Right ventricle myocardium superior (tissue), 1 donor: Measurements from ENCODE around the gene TDP2. TPM values are rescaled to one million over a fixed set of nuclear protein-coding genes. Genes with fewer than 3 reads are reported as not detected.
A peak's percentile ranks its signal among the peaks of the same experiment; 100 is the strongest.
"Not testable (repeated sequence)": the region's sequence is repeated elsewhere in the genome, so short reads cannot be mapped to it uniquely, and the experiment has no call there.

ENCODE experiments used
- ATAC-seq: fragments of 200-7000 bp; cut with Tn5 transposase; one replicate; pipeline ENCODE4 v1.9.1; 2020; ENCODE audit warnings: mild to moderate bottlenecking; ENCODE audit not compliant: poor library complexity
- DNase-seq: peaks from one replicate; pipeline ENCODE4 v3.0.0-alpha.2; 2020
- intact Hi-C: fragments of 100-400 bp; cut with DNase I; formaldehyde crosslinking; loops from one replicate; pipeline ENCODE4 v1.11.2; 2022
- long read RNA-seq: library from polyadenylated mRNA; unstranded; transcript quantifications from one replicate; pipeline ENCODE4 v2.0.0, GENCODE V29; 2021
- total RNA-seq: library from RNA; stranded (reverse); fragmentation: NEBNext Ultra II Directional; extraction: Animal tissue kit (Norgen Biotek cat#: 25700); gene quantifications from one replicate; pipeline ENCODE4 v1.2.1, GENCODE V29; 2021
- donor health status: DM: no; HTN: yes; CAD: no; lungs with severe emphysema.

The TDP2 gene, protein sequence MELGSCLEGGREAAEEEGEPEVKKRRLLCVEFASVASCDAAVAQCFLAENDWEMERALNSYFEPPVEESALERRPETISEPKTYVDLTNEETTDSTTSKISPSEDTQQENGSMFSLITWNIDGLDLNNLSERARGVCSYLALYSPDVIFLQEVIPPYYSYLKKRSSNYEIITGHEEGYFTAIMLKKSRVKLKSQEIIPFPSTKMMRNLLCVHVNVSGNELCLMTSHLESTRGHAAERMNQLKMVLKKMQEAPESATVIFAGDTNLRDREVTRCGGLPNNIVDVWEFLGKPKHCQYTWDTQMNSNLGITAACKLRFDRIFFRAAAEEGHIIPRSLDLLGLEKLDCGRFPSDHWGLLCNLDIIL
- total RNA-seq = 20.3 TPM
- long read RNA-seq, transcript TDP2-202 (7 exons, 2,071 nt) = major isoform, 14 of 14 reads
- long read RNA-seq, partial matches to known transcripts = 0 of 14 reads
- long read RNA-seq, other reads (novel, unspliced or antisense) = 0 of 14 reads

DNA sequence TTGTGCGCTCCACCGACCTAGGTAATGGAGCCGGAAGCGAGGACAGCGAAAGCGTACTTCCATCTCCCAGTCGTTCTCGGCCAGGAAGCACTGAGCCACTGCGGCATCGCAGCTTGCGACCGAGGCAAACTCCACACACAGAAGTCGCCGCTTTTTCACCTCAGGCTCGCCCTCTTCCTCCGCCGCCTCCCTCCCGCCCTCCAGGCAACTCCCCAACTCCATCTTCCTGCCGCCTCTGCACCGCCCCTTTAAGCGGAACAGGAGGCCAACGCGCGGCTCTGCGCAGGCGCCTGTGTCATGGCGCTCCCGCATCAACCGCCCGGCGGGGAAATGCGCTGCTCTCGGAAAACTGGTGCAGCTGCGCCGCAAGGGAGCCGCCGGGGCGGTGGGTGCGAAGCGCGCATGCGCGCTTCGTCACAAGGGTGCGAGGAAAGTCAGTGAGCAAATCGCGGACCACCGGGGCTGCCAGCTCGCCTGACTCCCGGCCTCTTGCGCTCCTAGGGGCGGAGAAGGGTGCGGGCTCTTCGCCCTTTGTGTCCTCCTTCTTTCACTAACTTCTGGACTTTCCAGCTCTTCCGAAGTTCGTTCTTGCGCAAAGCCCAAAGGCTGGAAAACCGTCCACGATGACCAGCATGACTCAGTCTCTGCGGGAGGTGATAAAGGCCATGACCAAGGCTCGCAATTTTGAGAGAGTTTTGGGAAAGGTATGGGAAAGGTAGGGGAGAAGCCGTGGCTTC, at the start of gene TDP2, which contains the start of gene ACOT13:
TSS of gene TDP2 (minus strand) at position 259 of the 737 bp plus-strand sequence. CDS start at position 222, 37 bp downstream.
TSS of gene ACOT13 (plus strand) at position 437 of the 737 bp plus-strand sequence. CDS start at position 624, 187 bp downstream.
- DNase-seq (peak; percentile 98), ATAC-seq (peak; percentile 100)
- intact Hi-C loops = no loop called here

DNA sequence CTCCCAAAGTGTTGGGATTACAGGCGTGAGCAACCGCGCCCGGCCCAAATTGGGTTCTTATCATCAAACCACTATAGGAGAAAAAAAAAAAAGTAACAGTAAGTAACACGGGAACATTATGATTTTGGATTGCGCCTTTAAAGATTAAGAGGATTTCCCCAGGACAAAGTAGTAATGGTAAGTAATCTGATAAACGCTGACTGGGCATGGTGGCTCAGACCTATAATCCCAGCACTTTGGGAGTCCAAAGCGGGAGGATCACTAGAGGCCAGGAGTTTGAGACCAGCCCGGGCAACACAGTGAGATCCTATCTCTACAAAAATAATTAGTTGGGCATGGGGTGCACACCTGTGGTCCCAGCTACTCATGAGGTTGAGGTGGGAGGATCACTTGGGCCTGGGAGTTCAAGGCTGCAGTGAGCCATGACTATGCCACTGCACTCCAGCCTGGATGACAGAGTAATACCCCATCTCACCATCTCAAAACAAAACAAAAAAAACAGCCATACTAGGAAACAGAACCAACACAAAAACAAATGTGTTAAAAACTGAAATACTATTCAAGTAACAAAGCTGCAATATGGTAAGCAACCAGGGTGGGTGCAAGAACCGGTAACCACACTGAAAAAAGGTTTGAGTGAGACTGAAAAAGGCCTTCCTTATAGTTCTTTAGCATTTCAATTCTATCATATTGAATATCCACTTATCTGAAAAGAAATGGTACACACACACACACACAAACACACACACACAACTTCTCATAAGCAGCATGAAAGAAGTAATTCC, 44.0 kb upstream of the TDP2 start:
- intact Hi-C loops = no loop called here
- no peak for ATAC-seq
- no peak for DNase-seq

DNA sequence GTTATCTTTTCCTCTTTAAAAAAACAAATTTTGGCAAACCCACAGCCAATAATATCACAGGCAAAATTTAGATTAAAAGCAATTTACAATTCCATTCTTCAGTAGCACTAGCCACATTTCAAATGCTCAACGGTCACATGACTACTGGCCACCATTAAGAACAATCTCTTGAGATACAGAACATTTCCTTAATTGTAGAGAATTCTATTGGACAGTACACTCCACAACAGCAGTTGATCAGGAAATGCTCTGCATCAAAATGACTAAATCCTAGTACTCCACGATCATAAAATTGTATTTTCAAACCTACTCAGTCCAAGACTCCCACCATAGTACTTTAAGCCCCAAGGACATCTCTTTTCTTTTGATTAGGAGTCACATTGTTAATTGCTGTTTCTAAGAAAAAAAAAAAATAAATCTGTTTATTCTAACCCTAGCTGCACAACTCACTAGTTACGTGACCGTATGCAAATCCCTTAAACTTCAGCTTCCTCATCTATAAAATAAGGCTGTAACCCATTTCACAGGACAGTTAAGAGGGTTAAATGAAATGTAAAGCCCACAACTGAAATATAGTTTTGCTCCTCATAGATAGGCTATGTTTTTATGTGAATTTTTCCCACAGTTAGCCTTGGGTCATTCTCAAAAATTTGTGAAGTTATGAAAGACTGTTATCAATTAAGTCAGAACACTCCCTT, 42.5 kb upstream of the TDP2 start:
- ATAC-seq (no peak), DNase-seq (no peak)
- intact Hi-C loops = loop anchor here (10.0 kb wide), 1 partner anchor 284 kb away; no protein-coding TSS in a partner anchor

DNA sequence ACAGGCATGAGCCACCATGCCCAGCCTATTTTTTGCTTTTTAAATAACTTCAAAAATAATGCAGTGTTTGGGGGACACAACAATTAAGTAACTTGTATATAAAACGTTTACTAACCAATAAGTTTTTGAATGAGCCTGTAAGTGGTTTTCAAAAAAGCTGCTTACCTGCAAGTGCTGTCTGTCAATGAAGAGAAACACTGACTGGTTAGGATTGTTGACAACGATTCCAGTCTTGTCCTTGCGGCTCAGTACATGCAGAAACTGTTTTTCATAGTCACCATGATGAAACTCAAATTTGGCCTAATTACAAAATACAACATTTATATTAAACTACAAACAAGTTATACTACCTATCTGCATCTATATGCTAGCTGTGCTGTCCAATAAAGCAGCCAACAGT, 41.9 kb upstream of the TDP2 start:
- DNase-seq (no peak), ATAC-seq (no peak)
- intact Hi-C loops = loop anchor here (10.0 kb wide), 1 partner anchor 284 kb away; no protein-coding TSS in a partner anchor

DNA sequence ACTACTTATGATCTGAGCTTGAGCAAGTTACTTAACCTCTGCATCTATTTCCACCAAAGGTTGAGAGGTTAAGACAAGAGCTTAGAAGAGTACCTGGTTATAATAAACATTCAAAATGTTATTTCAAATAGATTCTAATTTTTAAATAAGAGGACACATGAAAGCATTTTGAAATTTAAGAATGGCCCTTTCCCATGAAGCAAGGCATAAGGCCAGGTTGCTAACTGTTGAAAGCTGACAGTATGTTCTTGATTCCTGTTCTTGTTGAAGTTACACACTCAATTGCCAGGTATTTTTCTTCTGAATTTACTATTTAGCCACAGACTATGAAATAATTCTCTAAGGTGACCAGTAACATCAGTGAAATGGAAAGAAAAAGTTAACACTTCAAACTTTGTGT, 37.8 kb upstream of the TDP2 start:
- DNase-seq (no peak), ATAC-seq (no peak)
- intact Hi-C loops = loop anchor here (10.0 kb wide), 1 partner anchor 280 kb away; no protein-coding TSS in a partner anchor

DNA sequence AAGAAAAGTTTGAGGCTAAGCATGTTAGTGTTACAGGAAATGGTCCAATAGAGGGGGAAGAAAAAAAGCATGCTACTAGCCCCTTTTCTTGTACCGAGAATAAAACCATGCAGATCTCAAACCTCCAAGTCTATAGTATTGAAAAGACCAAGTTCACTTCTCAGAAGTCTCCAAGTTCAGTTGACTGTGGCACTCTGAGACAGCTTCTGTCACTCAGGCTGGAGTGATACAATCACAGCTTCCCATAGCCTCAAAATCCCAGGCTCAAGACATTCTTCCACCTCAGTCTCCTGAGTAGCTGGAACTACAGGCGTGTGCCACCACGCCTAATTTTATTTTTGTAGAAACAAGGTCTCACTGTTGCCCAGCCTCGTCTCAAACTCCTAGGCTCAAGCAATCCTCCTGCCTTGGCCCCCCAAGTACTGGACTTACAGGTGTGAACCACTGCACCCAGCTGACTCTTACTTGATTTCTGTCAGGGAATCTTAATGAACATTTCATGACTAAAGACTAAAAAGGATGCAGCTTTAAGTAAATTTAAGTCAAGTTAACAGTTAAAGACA, 36.1 kb upstream of the TDP2 start:
- intact Hi-C loops = loop anchor here (10.0 kb wide), 1 partner anchor 278 kb away; no protein-coding TSS in a partner anchor
- no peak for ATAC-seq
- DNase-seq = no peak

DNA sequence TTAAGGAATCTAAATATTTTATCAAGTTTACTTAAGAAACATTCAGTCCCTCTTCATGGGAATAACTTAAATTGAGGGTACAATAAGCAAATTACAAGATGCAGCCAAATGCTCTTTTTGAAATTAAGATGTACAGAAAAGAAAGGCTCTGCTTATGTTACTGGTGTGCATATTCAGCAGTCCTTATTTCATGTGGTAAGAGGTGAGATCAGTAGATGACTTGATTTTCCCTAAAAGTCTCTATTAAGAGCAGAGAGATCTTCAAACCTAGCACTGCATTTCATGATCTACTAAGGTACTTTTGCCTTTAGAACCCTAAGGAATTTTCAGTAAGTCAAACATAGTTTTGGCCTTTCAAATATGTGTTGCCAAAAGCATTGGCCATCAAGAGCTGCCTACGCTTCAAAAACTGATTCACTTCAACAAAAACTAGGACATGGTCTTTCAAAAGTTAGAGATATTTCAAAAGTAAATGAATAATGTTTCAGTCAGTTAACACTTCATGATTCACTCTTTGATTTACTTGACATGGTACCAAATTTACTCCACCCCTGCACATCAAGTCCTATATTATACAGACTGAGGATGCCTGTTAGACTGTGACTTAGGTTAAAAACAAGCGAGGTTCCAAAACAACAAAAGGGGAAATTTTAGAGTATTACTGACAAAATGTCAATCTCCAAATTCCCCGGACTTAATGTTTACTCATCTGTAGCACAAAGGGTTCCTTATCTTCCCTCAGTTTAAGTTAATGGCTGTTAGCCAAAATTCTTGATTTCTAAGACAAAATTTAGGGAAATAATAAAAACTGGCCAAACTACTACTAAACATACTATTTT, 33.0 kb upstream of the TDP2 start:
- no peak for ATAC-seq
- DNase-seq = no peak
- intact Hi-C loops = loop anchor here (10.0 kb wide), 1 partner anchor 275 kb away; no protein-coding TSS in a partner anchor

DNA sequence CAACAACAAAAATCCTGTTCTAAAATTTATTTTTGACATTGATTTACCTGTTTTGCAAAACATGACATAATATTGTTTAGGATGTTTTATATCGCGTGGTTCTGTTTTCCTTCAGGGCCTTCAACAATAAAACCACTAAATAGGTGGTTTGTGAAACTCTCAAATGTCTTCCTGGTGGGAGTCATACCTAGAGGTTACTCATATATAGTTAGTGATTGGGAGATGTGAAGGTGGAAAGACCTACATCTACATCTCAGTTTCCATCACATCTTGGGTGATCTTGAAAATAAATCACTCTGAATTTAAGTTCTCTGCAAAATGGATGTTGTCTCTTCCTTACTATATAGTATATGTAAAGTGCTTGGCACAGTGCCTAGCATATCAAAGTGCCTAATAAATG, 29.4 kb upstream of the TDP2 start:
- no peak for ATAC-seq
- no peak for DNase-seq
- intact Hi-C loops = no loop called here

DNA sequence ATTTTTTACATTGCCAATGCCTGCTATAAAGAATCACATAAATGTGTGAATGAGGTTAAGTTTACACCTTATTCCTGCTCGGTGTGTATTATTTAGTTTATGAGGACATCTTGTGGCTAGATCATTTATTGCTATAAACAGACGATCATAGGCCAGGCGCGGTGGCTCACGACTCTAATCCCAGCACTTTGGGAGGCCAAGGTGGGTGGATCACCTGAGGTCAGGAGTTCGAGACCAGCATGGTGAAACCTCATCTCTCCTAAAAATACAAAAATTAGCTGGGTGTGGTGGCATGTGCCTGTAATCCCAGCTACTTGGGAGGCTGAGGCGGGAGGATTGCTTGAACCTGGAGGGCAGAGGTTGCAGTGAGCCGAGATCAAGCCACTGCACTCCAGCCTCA, 28.9 kb upstream of the TDP2 start:
- intact Hi-C loops, DNase-seq: not testable (repeated sequence)
- ATAC-seq = peak; percentile 83

DNA sequence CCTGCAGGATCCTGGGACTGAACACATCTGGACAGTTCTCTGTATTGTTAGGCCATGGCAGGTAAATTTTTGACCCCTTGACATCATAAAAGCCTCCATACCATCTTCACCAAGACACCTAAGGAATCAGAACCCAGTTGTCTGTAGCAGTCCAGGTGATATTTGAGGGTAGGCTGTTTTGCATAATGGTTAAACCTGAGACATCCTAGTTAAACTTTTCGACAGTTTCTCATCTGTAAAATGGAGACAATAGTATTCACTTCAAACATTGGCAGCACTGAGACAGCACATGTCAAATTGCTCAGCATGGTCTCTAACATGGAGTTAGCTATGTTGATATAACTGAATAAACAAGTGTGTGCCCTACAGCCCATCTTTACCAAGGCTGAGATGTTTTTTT, 27.5 kb upstream of the TDP2 start:
- DNase-seq (no peak), ATAC-seq (no peak)
- intact Hi-C loops = no loop called here

DNA sequence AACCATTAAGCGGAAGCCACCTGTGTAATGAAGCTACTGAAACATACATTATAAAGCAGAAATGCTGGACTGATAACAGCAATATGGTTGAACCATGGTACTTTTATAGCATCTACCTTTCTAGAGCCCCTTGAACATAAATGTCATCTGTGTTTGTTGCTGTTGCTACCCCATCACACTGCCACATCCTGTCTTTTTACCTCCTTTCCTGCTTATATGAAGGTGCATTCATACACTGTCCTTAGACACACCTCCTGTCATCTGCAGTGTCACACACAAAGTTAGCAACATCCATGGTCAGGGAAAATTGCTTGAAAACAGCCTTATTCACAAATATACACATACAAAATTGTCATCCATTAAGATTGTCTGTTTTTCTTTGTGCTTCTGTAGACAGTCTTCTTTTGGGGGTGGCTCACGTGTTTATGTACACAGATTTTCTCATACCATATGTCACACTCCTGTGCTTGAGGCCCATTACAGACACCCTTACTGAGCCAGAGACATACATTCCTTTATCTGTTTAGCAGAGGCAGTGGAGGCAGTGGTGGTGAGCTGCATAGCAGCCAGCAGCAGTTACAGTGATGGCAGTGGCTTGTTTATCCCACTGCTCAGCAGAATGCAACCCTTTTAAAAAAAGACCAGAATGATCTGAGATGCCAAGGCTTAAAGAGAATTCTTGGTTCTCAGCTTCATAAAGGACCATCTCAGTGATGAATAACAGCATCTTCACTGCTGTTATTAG, 26.3 kb upstream of the TDP2 start:
- ATAC-seq (no peak), DNase-seq (no peak)
- intact Hi-C loops = loop anchor here (2.0 kb wide), 1 partner anchor 112 kb away; no protein-coding TSS in a partner anchor

DNA sequence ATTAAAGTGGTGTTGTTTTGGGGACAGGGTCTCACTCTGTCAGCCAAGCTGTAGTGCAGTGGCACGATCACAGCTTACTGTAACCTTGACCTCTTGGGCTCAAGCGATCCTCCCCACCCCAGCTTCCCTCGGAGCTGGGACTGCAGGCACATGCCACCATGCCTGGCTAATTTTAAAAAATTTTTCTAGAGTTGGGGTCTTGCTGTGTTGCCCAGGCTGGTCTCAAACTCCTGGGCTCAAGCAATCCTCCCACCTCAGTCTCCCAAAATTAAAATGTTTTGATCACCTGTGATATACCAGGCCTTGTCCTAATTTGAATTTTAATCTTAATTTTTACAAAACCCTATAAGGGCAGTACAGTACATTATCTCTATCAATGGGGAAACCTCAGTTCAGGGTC, 25.7 kb upstream of the TDP2 start:
- ATAC-seq (no peak), DNase-seq (no peak)
- intact Hi-C loops = loop anchor here (2.0 kb wide), 1 partner anchor 112 kb away; no protein-coding TSS in a partner anchor

DNA sequence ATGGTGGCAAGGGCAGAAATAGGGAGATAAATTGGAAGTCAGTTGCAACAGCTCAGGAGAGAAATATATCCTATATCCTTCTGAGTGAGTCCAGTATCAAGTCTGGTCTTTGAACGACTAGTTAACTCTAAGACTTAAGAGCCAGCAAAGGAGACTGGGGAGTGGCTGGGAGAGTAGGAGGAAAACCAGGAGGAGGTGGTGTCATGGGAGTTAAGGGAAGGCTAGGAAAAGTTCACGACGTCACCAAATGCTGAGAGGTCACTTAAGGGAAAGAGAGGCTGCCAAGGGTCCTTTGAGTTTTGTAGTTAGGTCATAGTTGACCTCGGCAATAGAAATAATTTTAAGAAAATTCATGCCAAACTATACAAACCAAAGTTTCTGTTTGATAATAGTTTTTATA, 25.3 kb upstream of the TDP2 start:
- intact Hi-C loops = loop anchor here (2.0 kb wide), 1 partner anchor 111 kb away; no protein-coding TSS in a partner anchor
- no peak for DNase-seq
- peak; percentile 68 for ATAC-seq

DNA sequence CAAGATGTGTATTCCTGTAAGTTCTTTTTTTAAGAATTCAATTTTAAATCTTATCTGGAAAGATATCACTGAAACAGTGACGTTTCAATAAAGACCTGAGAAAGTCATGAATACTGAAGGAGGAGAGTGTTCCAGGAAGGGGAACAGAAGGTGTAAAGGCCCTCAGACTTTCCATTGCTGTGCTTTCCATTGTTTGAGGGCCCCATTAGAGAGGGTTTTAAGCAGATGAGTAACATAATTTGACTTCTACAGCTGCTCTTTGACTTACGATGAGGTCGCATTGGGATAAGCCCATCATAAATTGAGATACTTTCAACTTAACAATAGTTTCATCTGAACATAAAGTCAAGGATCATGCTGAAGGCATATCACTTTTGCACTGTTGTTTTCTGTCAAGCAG, 24.9 kb upstream of the TDP2 start:
- no peak for ATAC-seq
- intact Hi-C loops = no loop called here
- no peak for DNase-seq

DNA sequence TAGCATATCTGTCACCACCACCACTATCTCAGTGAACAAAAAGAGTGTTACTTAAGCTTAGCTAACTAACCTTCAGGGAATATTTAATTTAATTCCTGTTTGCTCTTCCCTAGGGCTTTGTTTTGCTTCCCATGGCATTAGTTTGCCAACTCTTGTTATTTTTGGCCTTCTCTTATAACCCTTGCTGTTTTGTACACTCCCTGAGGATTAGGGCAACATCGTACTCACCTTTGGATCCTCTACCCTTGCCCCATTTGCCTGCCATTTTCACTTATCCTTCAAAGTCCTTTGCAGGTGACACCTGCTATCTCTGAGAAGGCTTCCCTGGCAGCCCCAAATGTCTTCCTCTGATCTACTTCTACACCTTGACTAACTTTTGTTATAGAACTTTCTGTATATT, 23.9 kb upstream of the TDP2 start:
- intact Hi-C loops = no loop called here
- ATAC-seq (no peak), DNase-seq (no peak)

DNA sequence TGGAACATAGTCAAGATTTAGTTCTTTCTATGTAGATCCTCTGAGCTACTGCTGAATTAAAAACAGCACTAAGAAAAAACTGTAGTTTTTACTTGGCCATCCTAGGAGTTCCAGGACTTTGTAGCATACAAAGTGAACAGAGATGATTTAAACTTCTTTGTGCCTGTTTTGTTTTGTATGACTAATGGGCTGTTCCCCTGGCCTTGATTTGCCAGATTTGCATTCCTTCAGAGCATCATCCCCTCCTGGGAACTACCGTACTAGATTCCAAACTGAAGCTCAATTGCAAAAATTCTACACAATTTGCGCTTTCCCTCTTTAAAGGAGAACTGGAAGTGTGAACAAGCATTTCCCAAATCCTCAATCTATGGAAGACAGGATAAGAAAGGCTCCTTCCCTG, 23.3 kb upstream of the TDP2 start:
- intact Hi-C loops = no loop called here
- DNase-seq = no peak
- ATAC-seq = peak; percentile 25
